BLaER1 (cell line): ENCODE data around the gene PKMYT1.
A peak's percentile ranks its signal among the peaks of the same experiment; 100 is the strongest.

Experiments
- H3K27ac ChIP-seq: shearing (Covaris generic); formaldehyde crosslinking; 2 replicates; pipeline ENCODE4 v1.8.1; 2022
- H3K27me3 ChIP-seq: shearing (Covaris generic); formaldehyde crosslinking; 2 replicates; pipeline ENCODE4 v1.8.1; 2022
- H3K36me3 ChIP-seq: shearing (Covaris generic); formaldehyde crosslinking; 2 replicates; pipeline ENCODE4 v1.8.1; 2022
- H3K4me1 ChIP-seq: shearing (Covaris generic); formaldehyde crosslinking; 2 replicates; pipeline ENCODE4 v1.8.1; 2022
- H3K4me2 ChIP-seq: shearing (Covaris generic); formaldehyde crosslinking; 2 replicates; pipeline ENCODE4 v1.8.1; 2022
- H3K4me3 ChIP-seq: shearing (Covaris generic); formaldehyde crosslinking; 2 replicates; pipeline ENCODE4 v1.8.1; 2022
- H3K9ac ChIP-seq: shearing (Covaris generic); formaldehyde crosslinking; 2 replicates; pipeline ENCODE4 v1.8.1; 2022
- H3K9me3 ChIP-seq: shearing (Covaris generic); formaldehyde crosslinking; 2 replicates; pipeline ENCODE4 v1.8.1; 2022
- H4K20me1 ChIP-seq: shearing (Covaris generic); formaldehyde crosslinking; 2 replicates; pipeline ENCODE4 v1.8.1; 2022
- Cebpa-rat ChIP-seq: shearing (Covaris generic); IDR thresholded peaks from 2 replicates; pipeline ENCODE4 v1.8.1; 2022

The PKMYT1 gene

GRCh38 chr16:3017794-3018506, 37.7 kb upstream of the PKMYT1 start, which contains the start of gene CLDN6:
CLDN6 (minus strand) TSS chr16:3018183; CDS start chr16:3016021, 2,162 bp downstream.
- H3K9me3 ChIP-seq, result no peaks in the 10 kb centered on the region
- H3K9ac ChIP-seq, result no peak within 1 kb of the TSS
- peak within 1 kb of the TSS; percentile 17 for H3K4me2 ChIP-seq
- peaks cover 52% of the 10 kb centered on the region for H3K27me3 ChIP-seq
- H3K4me1 ChIP-seq, result peaks cover 47% of the 10 kb centered on the region
- H3K27ac ChIP-seq, result no peak within 1 kb of the TSS
- no peak for TF ChIP-seq Cebpa-rat
- H3K4me3 ChIP-seq, result no peak within 1 kb of the TSS
- H3K36me3 ChIP-seq, result no peaks in the 10 kb centered on the region
- peaks cover 29% of the 10 kb centered on the region for H4K20me1 ChIP-seq

DNA sequence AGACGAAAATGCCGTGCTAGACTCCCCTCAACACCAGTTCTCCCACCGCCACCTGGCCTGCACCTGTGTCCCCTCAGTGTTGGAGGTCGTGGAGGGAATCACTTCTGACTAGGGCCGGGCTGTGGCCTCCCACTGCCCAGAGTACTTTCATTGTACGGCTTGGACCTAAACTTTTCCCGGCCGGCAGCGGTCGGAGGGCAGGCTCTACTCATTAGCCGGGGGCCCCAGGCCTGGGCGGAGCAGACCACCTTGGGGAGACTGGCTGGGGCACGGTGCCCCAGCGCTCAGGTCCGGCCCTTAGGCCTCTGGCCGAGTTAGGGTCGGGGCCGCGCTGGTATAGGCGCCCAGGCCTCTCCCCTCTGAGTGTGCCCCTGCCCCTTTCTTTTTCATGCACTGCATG, 37.1 kb upstream of the PKMYT1 start:
- H3K4me1 ChIP-seq, result peaks cover 47% of the 10 kb centered on the region
- H3K27me3 ChIP-seq, result peaks cover 58% of the 10 kb centered on the region
- H3K9me3 ChIP-seq, result no peaks in the 10 kb centered on the region
- no peak for TF ChIP-seq Cebpa-rat
- H4K20me1 ChIP-seq, result peaks cover 25% of the 10 kb centered on the region
- no peaks in the 10 kb centered on the region for H3K36me3 ChIP-seq
- H3K9ac ChIP-seq, result no peak overlapping the region
- no peak overlapping the region for H3K27ac ChIP-seq
- H3K4me2 ChIP-seq, result no peak overlapping the region
- H3K4me3 ChIP-seq, result no peak overlapping the region

GRCh38 chr16:3015865-3016521, 35.7 kb upstream of the PKMYT1 start:
- Histone ChIP-seq H3K27ac (no peak overlapping the region), H3K27me3 (peaks cover 63% of the 10 kb centered on the region), H3K36me3 (no peaks in the 10 kb centered on the region), H3K9me3 (no peaks in the 10 kb centered on the region), H3K4me1 (peaks cover 40% of the 10 kb centered on the region), H4K20me1 (peaks cover 13% of the 10 kb centered on the region), H3K4me3 (no peak overlapping the region), H3K9ac (no peak overlapping the region), H3K4me2 (no peak overlapping the region)
- no peak for TF ChIP-seq Cebpa-rat

- H3K9me3 ChIP-seq, result no peaks in the 10 kb centered on the region
- no peak overlapping the region for H3K4me3 ChIP-seq
- no peaks in the 10 kb centered on the region for H3K36me3 ChIP-seq
- peaks cover 32% of the 10 kb centered on the region for H3K4me1 ChIP-seq
- peaks cover 13% of the 10 kb centered on the region; the same call in 1 of the 2 replicates for H4K20me1 ChIP-seq
- H3K9ac ChIP-seq, result no peak overlapping the region
- no peak for TF ChIP-seq Cebpa-rat
- no peak overlapping the region for H3K4me2 ChIP-seq
- H3K27ac ChIP-seq, result no peak overlapping the region
- peaks cover 60% of the 10 kb centered on the region for H3K27me3 ChIP-seq
These were observed 34.7 kb upstream of the PKMYT1 start for GRCh38 chr16:3014971-3015370.

GRCh38 chr16:3013998-3014690, 33.9 kb upstream of the PKMYT1 start:
- Histone ChIP-seq H3K9me3 (no peaks in the 10 kb centered on the region), H3K4me1 (peaks cover 25% of the 10 kb centered on the region), H4K20me1 (peaks cover 13% of the 10 kb centered on the region; the same call in 1 of the 2 replicates), H3K27ac (no peak overlapping the region), H3K9ac (no peak overlapping the region), H3K4me3 (no peak overlapping the region), H3K4me2 (no peak overlapping the region), H3K36me3 (no peaks in the 10 kb centered on the region), H3K27me3 (peaks cover 64% of the 10 kb centered on the region)
- TF ChIP-seq Cebpa-rat, result no peak

- H3K9me3 ChIP-seq, result no peaks in the 10 kb centered on the region
- H3K4me2 ChIP-seq, result no peak overlapping the region
- peaks cover 13% of the 10 kb centered on the region; the same call in 1 of the 2 replicates for H4K20me1 ChIP-seq
- no peak overlapping the region for H3K27ac ChIP-seq
- H3K9ac ChIP-seq, result no peak overlapping the region
- H3K4me1 ChIP-seq, result peaks cover 30% of the 10 kb centered on the region
- H3K4me3 ChIP-seq, result no peak overlapping the region
- H3K27me3 ChIP-seq, result peaks cover 62% of the 10 kb centered on the region
- H3K36me3 ChIP-seq, result no peaks in the 10 kb centered on the region
- no peak for TF ChIP-seq Cebpa-rat
These were observed 33.3 kb upstream of the PKMYT1 start for GRCh38 chr16:3013491-3013951.

DNA sequence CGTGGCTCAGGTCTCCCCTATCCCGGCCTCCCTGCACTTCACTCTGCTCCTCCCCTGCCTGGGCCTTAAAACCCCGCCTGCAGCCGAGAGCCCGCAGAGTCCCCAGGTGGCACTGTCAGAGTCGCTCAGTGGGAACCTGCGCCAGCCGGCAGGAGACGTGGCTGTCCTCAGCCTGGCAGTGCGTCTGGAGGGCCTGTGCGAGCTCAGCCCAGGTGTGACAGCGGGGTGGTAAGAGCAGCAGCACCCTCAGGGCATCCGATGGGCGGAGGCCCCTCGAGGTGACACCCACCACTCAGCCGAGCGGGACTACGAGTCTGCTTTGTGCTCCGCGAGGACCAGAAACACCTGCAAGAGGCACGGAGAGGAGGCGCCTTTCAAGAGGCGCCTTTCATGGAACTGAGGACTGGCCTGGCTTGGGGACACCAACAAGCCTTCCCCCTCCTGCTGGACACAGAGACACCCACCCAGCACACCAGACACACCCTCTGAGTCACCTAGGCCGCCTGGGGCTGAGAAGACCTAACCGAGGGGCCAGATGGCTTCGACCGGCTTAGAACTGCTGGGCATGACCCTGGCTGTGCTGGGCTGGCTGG, 32.7 kb upstream of the PKMYT1 start, which contains the start of gene CLDN9:
CLDN9 (plus strand) TSS at position 96 of the 593 bp plus-strand sequence; CDS start at position 536, 440 bp downstream.
- no peak within 1 kb of the TSS for H3K9ac ChIP-seq
- peaks cover 32% of the 10 kb centered on the region for H3K4me1 ChIP-seq
- H3K4me3 ChIP-seq, result no peak within 1 kb of the TSS
- peaks cover 13% of the 10 kb centered on the region; the same call in 1 of the 2 replicates for H4K20me1 ChIP-seq
- peak within 1 kb of the TSS; percentile 59 for H3K4me2 ChIP-seq
- no peak within 1 kb of the TSS for H3K27ac ChIP-seq
- peaks cover 62% of the 10 kb centered on the region for H3K27me3 ChIP-seq
- H3K9me3 ChIP-seq, result no peaks in the 10 kb centered on the region
- H3K36me3 ChIP-seq, result no peaks in the 10 kb centered on the region
- TF ChIP-seq Cebpa-rat, result no peak

- Histone ChIP-seq H4K20me1 (peaks cover 13% of the 10 kb centered on the region; the same call in 1 of the 2 replicates), H3K9me3 (no peaks in the 10 kb centered on the region), H3K4me1 (peaks cover 37% of the 10 kb centered on the region), H3K4me2 (peak overlapping the region; percentile 59), H3K27ac (no peak overlapping the region), H3K27me3 (peaks cover 66% of the 10 kb centered on the region), H3K36me3 (no peaks in the 10 kb centered on the region), H3K4me3 (no peak overlapping the region), H3K9ac (no peak overlapping the region)
- no peak for TF ChIP-seq Cebpa-rat
These were observed 32.0 kb upstream of the PKMYT1 start for GRCh38 chr16:3012246-3012645.

- no peak overlapping the region for H3K4me2 ChIP-seq
- H3K4me1 ChIP-seq, result peaks cover 46% of the 10 kb centered on the region
- no peak overlapping the region for H3K27ac ChIP-seq
These were observed 30.3 kb upstream of the PKMYT1 start for GRCh38 chr16:3010510-3010909.

More at GRCh38 chr16:3010510-3010909, 30.3 kb upstream of the PKMYT1 start:
- H3K36me3 ChIP-seq, result no peaks in the 10 kb centered on the region
- H3K9ac ChIP-seq, result no peak overlapping the region
- H3K27me3 ChIP-seq, result peaks cover 81% of the 10 kb centered on the region
- peaks cover 13% of the 10 kb centered on the region; the same call in 1 of the 2 replicates for H4K20me1 ChIP-seq
- no peaks in the 10 kb centered on the region for H3K9me3 ChIP-seq
- TF ChIP-seq Cebpa-rat, result no peak
- no peak overlapping the region for H3K4me3 ChIP-seq
